Adrenal gland (tissue), 12 donors: ENCODE measurements around the gene PLPPR2. TPM values are rescaled to one million over a fixed set of nuclear protein-coding genes. Genes with fewer than 3 reads are reported as not detected.
A peak's percentile ranks its signal among the peaks of the same experiment; 100 is the strongest.

ENCODE experiments used
- DNase-seq, 7 donors: peaks; one replicate each; pipeline ENCODE4 v3.0.0-alpha.2; 2019 to 2020
- H3K27ac ChIP-seq, 5 donors: fragments of 200-600 bp; sonication (generic) in 4 of 5; 1 replicate in 3 of 5; 2 replicates in 2 of 5; pipeline versions ENCODE4 v1.5.1 to v1.8.0; 2016 to 2020; ENCODE audit warnings: mild to moderate bottlenecking in 1 of 5
- H3K27me3 ChIP-seq: fragments of 200-600 bp; 2 replicates; pipeline ENCODE4 v1.8.0; 2021
- H3K36me3 ChIP-seq, 2 donors: fragments of 200-600 bp; replicated peaks in 1 of 2; 1 replicate in 1 of 2; 2 replicates in 1 of 2; pipeline versions ENCODE4 v1.5.1 to v1.8.0; 2018 to 2022
- H3K4me1 ChIP-seq, 2 donors: fragments of 200-600 bp; replicated peaks in 1 of 2; 1 replicate in 1 of 2; 2 replicates in 1 of 2; pipeline versions ENCODE4 v1.5.1 to v1.8.0; 2018 to 2021
- H3K4me3 ChIP-seq, 4 donors: fragments of 200-600 bp; sonication (generic) in 3 of 4; one replicate each; pipeline ENCODE4 v1.5.1; 2016 to 2018
- H3K9me3 ChIP-seq, 3 donors: fragments of 200-600 bp; sonication (generic) in 1 of 3; replicated peaks in 1 of 3; 1 replicate in 2 of 3; 2 replicates in 1 of 3; pipeline versions ENCODE4 v1.5.1 to v1.8.0; 2016 to 2021
- CTCF ChIP-seq, 6 experiments: fragments of 450-650 bp in 4 of 6; fragments of 200-600 bp in 2 of 6; sonication (generic) in 1 of 6; IDR thresholded peaks; 1 replicate in 5 of 6; 2 replicates in 1 of 6; pipeline versions ENCODE4 v1.5.1 to v1.8.0; 2016 to 2021; ENCODE audit warnings: antibody characterized with exemption in 6 of 6, mild to moderate bottlenecking in 2 of 6, moderate library complexity in 1 of 6
- POLR2A ChIP-seq, 2 donors: fragments of 450-650 bp; IDR thresholded peaks; one replicate each; pipeline ENCODE4 v1.6.1; 2017; ENCODE audit warnings: antibody characterized with exemption in 2 of 2, mild to moderate bottlenecking in 2 of 2, moderate library complexity in 1 of 2
- WGBS, 4 donors: extraction: QIAGEN DNeasy Blood & Tissue Kit in 2 of 4; methylation state at CpG; one replicate each; pipeline versions ENCODE4 v1.1.5 to v1.1.7; 2013 to 2017; 5-methylcytosine and 5-hydroxymethylcytosine counted together
- intact Hi-C, 2 donors: fragments of 100-400 bp; cut with DNase I; formaldehyde crosslinking; loops; one replicate each; pipeline versions ENCODE4 v1.14.1 to v1.15.0; 2022 to 2023
- polyA plus RNA-seq, 3 donors: library from polyadenylated mRNA; stranded (reverse); fragments of 200-250 nt in 2 of 3; fragments of 350-450 nt in 1 of 3; fragmentation: Illumina TruSeq in 1 of 3; extraction: RNeasy Lipid Tissue Mini Kit (QIAGEN cat#74804) in 1 of 3; gene quantifications; one replicate each; pipeline ENCODE4 v1.2.3, GENCODE V29; 2013 to 2014
- total RNA-seq, 9 donors: library from RNA; depleted of rRNA in 4 of 9; stranded (reverse); fragments of >200 nt in 4 of 9; fragments of 120-200 nt in 1 of 9; fragmentation: NEBNext Ultra II Directional in 1 of 9; extraction: Animal tissue kit (Norgen Biotek cat#: 25700) in 1 of 9; gene quantifications; one replicate each; pipeline versions ENCODE4 v1.1.0 to v1.2.4, GENCODE V29; 2013 to 2023
- donor health status: healthy with polysubstance abuse.
- donor health status: Bipolar disorder and iron deficiency.
- donor health status: DM: yes; HTN: yes; CAD: no.
- donor health status: DM: no; HTN: no; CAD: no.
- donor health status: DM: no; HTN: no; CAD: no.
- donor health status: DM: yes; HTN: yes; CAD: no.

Gene PLPPR2
- total and polyA plus RNA-seq, 12 donors: 8.5 to 57.0 (median 41.3) TPM

GRCh38 chr19:11365557-11366117 lies 10.4 kb downstream of the PLPPR2 start:
- Histone ChIP-seq H3K36me3 (peaks cover 0 to 46% of the 10 kb centered on the region in 2 donors), H3K9me3 (no peaks in the 10 kb centered on the region), H3K27ac (no peak overlapping the region), H3K4me3 (no peak overlapping the region), H3K4me1 (no peaks in the 10 kb centered on the region), H3K27me3 (no peaks in the 10 kb centered on the region)
- DNase-seq: no peak
- no peak for TF ChIP-seq CTCF (IDR thresholded peaks at IDR 0.05)
- no peak for TF ChIP-seq POLR2A (IDR thresholded peaks at IDR 0.05)
- intact Hi-C loops: no loop called here
- 59 to 70% (median 63%) methylated on average over 7 of the region's 7 CpGs for WGBS, 4 donors

GRCh38 chr19:11367528-11367927 lies 12.3 kb downstream of the PLPPR2 start:
- H3K9me3 ChIP-seq: no peaks in the 10 kb centered on the region
- H3K36me3 ChIP-seq: peaks cover 0 to 32% of the 10 kb centered on the region in 2 donors
- 69 to 91% (median 79%) methylated on average over 1 to 2 of the region's 2 CpGs for WGBS, 4 donors
- H3K27me3 ChIP-seq: no peaks in the 10 kb centered on the region
- intact Hi-C loops: no loop called here
- DNase-seq: no peak
- no peak overlapping the region for H3K27ac ChIP-seq
- H3K4me1 ChIP-seq: no peaks in the 10 kb centered on the region
- no peak for TF ChIP-seq CTCF (IDR thresholded peaks at IDR 0.05)
- no peak overlapping the region for H3K4me3 ChIP-seq

- intact Hi-C loops: no loop called here
- TF ChIP-seq CTCF (IDR thresholded peaks at IDR 0.05) (no peak), POLR2A (IDR thresholded peaks at IDR 0.05) (no peak)
- Histone ChIP-seq H3K9me3 (no peaks in the 10 kb centered on the region), H3K36me3 (peaks cover 0 to 9% of the 10 kb centered on the region in 2 donors), H3K4me3 (no peak overlapping the region), H3K27ac (no peak overlapping the region), H3K4me1 (peaks cover 10 to 14% of the 10 kb centered on the region in 2 donors), H3K27me3 (no peaks in the 10 kb centered on the region)
- WGBS, 4 donors: 91 to 96% (median 94%) methylated on average over 2 of the region's 2 CpGs
- no peak for DNase-seq
Measured at GRCh38 chr19:11370744-11371143, 15.5 kb downstream of the PLPPR2 start.

- Histone ChIP-seq H3K27ac (peak overlapping the region in 1 of 5 donors; percentile 97), H3K4me3 (no peak overlapping the region), H3K9me3 (no peaks in the 10 kb centered on the region), H3K27me3 (no peaks in the 10 kb centered on the region), H3K4me1 (peaks cover 33 to 40% of the 10 kb centered on the region in 2 donors), H3K36me3 (no peaks in the 10 kb centered on the region)
- TF ChIP-seq POLR2A (IDR thresholded peaks at IDR 0.05) (no peak), CTCF (IDR thresholded peaks at IDR 0.05) (no peak)
- intact Hi-C loops: no loop called here
- peak in 1 of 7 donors; percentile 88 for DNase-seq
- WGBS, 4 donors: 55 to 58% (median 57%) methylated on average over 10 of the region's 10 CpGs
Measured at GRCh38 chr19:11373166-11373884, 18.1 kb downstream of the PLPPR2 start.
